Gastroesophageal sphincter (tissue), 3 donors: ENCODE results near the gene LAMB1.

Experiments used
- CTCF ChIP-seq, 4 experiments: fragments of 200-600 bp in 2 of 4; fragments of 450-650 bp in 2 of 4; sonication (generic) in 1 of 4; IDR thresholded peaks; one replicate each; pipeline ENCODE4 v1.5.1; 2017 to 2019; ENCODE audit warnings: antibody characterized with exemption in 4 of 4, mild to moderate bottlenecking in 2 of 4, moderate library complexity in 2 of 4
- EP300 ChIP-seq: sonication (generic); formaldehyde crosslinking; IDR thresholded peaks from one replicate; pipeline ENCODE4 v1.6.1; 2017; ENCODE audit warnings: antibody characterized with exemption, mild to moderate bottlenecking

GRCh38 chr7:108009873-108010272, 6.9 kb upstream of the LAMB1 start:
- no peak for TF ChIP-seq EP300
- TF ChIP-seq CTCF (IDR thresholded peaks at IDR 0.05), result no peak
